PFSK-1 (cell line): Measurements from ENCODE around the gene GPS2. TPM values are rescaled to one million over a fixed set of nuclear protein-coding genes. Genes with fewer than 3 reads are reported as not detected.

Experiments used
- FOXP2 ChIP-seq: optimal IDR thresholded peaks from 2 replicates; pipeline ENCODE3; 2011; ENCODE audit warnings: borderline replicate concordance, control low read depth, inconsistent platforms; ENCODE audit not compliant: insufficient read depth; ENCODE audit errors: extremely low read length, extremely low read depth
- POLR2AphosphoS5 ChIP-seq: IDR thresholded peaks from 2 replicates; pipeline ENCODE4 v1.6.1; 2012; ENCODE audit warnings: low read depth, mild to moderate bottlenecking, control low read depth, low read length, moderate library complexity
- REST ChIP-seq, 2 experiments: IDR thresholded peaks; 2 replicates each; pipeline versions ENCODE4 v1.6.1 to v1.8.0; 2011 to 2012; ENCODE audit warnings: low read depth in 2 of 2, low read length in 2 of 2, control low read depth in 1 of 2, inconsistent platforms in 1 of 2, mild to moderate bottlenecking in 1 of 2, moderate library complexity in 1 of 2; ENCODE audit not compliant: insufficient read depth in 1 of 2
- SIN3A ChIP-seq: IDR thresholded peaks from 2 replicates; pipeline ENCODE4 v1.6.1; 2012; ENCODE audit warnings: mild to moderate bottlenecking, low read length, moderate library complexity, borderline replicate concordance; ENCODE audit not compliant: insufficient read depth
- TAF1 ChIP-seq: IDR thresholded peaks from 2 replicates; pipeline ENCODE4 v1.6.1; 2012; ENCODE audit warnings: low read length, control low read depth, borderline replicate concordance; ENCODE audit not compliant: insufficient read depth
- polyA plus RNA-seq: library from polyadenylated mRNA; unstranded; fragments of >200 nt; gene quantifications from one replicate; pipeline ENCODE4 v1.2.1, GENCODE V29; 2012; ENCODE audit warnings: low read depth, missing spikeins; ENCODE audit not compliant: insufficient read length

The GPS2 gene, protein sequence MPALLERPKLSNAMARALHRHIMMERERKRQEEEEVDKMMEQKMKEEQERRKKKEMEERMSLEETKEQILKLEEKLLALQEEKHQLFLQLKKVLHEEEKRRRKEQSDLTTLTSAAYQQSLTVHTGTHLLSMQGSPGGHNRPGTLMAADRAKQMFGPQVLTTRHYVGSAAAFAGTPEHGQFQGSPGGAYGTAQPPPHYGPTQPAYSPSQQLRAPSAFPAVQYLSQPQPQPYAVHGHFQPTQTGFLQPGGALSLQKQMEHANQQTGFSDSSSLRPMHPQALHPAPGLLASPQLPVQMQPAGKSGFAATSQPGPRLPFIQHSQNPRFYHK
- 191 TPM for polyA plus RNA-seq

DNA sequence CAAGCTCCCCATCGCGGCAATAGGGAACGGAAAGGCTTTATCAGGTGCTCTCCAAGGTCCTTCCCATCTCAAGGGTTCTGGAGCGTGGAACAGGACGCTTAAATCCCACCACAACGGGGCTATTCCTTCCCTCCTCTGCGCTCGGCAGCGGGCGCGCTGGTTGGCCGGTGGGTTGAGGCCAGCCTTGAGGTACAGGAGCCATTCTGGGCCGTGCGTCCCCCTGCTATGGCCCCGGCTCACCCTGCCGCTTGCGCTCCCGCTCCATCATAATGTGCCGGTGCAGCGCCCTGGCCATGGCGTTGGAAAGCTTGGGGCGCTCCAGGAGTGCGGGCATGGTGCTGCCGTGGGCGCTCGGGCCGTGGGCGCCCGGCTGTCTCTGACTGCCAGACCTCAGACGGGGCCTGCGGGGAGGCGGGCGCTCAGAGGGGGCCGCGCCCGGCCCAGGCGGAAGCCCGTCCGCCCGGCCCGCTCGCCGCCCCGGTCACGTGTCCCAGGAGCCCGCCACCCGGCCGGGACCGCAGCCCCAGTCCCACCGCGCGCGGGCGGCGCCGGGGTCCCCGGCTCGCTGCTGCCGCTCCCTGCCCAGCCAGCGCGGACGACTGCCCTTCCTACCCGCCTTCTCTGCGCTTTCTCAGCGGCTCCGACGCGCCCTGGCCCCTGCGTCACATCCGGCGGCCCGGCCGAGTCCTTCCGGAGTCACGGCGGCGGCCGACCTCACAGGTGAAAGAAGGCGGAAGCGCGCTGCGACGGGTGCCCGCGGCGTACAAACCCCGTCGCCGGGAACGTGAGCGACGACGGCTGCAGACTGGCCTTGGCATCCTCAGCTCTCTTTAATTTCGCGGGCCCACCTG, at the start of gene GPS2:
TSS of gene GPS2 (minus strand) at position 642 of the 851 bp plus-strand sequence. CDS start at position 334, 308 bp downstream.
- TF ChIP-seq POLR2AphosphoS5 = peak; percentile 88
- TF ChIP-seq SIN3A = peak; percentile 85; the same call in 1 of the 2 replicates
- TF ChIP-seq TAF1 = peak; percentile 76; the same call in 1 of the 2 replicates
- peak; percentile 93 for TF ChIP-seq FOXP2
- TF ChIP-seq REST (IDR thresholded peaks at IDR 0.05; ENCODE audit: insufficient read depth in 1 of 2, low read depth in 2 of 2, low read length in 2 of 2) = peak; percentile 89 to 93

- TF ChIP-seq TAF1 = no peak
Observed at GRCh38 chr17:7363311-7363710, 48.2 kb upstream of the GPS2 start.

- no peak for TF ChIP-seq POLR2AphosphoS5
- TF ChIP-seq FOXP2 = no peak
- TF ChIP-seq TAF1 = no peak
- no peak for TF ChIP-seq SIN3A
- TF ChIP-seq REST (IDR thresholded peaks at IDR 0.05; ENCODE audit: insufficient read depth in 1 of 2, low read depth in 2 of 2, low read length in 2 of 2) = no peak
Observed at GRCh38 chr17:7361906-7362305, 46.7 kb upstream of the GPS2 start.

DNA sequence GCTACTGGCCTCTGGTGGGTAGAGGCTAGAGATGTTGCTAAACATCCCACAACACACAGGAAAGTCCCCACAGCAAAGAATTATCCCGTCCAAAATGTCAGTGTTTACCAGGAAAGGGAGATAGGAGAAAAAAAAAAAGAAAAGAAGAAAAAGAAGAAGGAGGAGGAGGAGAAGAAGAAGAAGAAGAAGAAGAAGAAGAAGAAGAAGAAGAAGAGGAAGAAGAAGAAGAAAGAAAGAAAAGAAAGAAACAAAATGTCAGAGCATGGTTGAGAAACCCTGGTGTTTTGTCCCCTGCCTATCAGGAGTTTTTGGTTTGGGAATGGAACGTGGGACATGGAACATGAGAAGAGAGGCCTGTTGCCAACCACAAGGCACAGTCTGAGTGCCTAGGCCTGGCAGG, 42.2 kb upstream of the GPS2 start:
- TF ChIP-seq FOXP2 = no peak
- no peak for TF ChIP-seq POLR2AphosphoS5
- no peak for TF ChIP-seq REST (IDR thresholded peaks at IDR 0.05; ENCODE audit: insufficient read depth in 1 of 2, low read depth in 2 of 2, low read length in 2 of 2)
- TF ChIP-seq TAF1 = no peak
- no peak for TF ChIP-seq SIN3A

- TF ChIP-seq POLR2AphosphoS5 (no peak), REST (IDR thresholded peaks at IDR 0.05; ENCODE audit: insufficient read depth in 1 of 2, low read depth in 2 of 2, low read length in 2 of 2) (no peak), TAF1 (no peak), FOXP2 (no peak), SIN3A (no peak)
Observed at GRCh38 chr17:7356756-7357155, 41.6 kb upstream of the GPS2 start.
